Spleen (tissue), 7 donors: ENCODE data around the gene GLYR1.

ENCODE experiments used
- POLR2A ChIP-seq, 3 donors: fragments of 450-650 bp; IDR thresholded peaks; one replicate each; pipeline ENCODE4 v1.5.1; 2017; ENCODE audit warnings: antibody characterized with exemption in 3 of 3, mild to moderate bottlenecking in 1 of 3
- TF ChIP-seq, protein P1 (sequence below), 11 experiments: fragments of 200-600 bp in 7 of 11; fragments of 450-650 bp in 4 of 11; sonication (generic) in 4 of 11; IDR thresholded peaks in 8 of 11; conservative IDR thresholded peaks in 3 of 11; 1 replicate in 7 of 11; 2 replicates in 4 of 11; pipeline versions ENCODE4 v1.4.0 to v1.8.0; 2016 to 2021; ENCODE audit warnings: antibody characterized with exemption in 11 of 11, inconsistent platforms in 4 of 11, mild to moderate bottlenecking in 1 of 11
- donor health status: DM: no; HTN: no; CAD: no; lungs with moderate emphysema.
- donor health status: DM: no; HTN: no; CAD: no.
- donor health status: DM: no; HTN: no; CAD: no.

GRCh38 chr16:4888428-4889135 is 41.5 kb upstream of the GLYR1 start:
- TF ChIP-seq, protein P1, sequence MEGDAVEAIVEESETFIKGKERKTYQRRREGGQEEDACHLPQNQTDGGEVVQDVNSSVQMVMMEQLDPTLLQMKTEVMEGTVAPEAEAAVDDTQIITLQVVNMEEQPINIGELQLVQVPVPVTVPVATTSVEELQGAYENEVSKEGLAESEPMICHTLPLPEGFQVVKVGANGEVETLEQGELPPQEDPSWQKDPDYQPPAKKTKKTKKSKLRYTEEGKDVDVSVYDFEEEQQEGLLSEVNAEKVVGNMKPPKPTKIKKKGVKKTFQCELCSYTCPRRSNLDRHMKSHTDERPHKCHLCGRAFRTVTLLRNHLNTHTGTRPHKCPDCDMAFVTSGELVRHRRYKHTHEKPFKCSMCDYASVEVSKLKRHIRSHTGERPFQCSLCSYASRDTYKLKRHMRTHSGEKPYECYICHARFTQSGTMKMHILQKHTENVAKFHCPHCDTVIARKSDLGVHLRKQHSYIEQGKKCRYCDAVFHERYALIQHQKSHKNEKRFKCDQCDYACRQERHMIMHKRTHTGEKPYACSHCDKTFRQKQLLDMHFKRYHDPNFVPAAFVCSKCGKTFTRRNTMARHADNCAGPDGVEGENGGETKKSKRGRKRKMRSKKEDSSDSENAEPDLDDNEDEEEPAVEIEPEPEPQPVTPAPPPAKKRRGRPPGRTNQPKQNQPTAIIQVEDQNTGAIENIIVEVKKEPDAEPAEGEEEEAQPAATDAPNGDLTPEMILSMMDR (IDR thresholded peaks at IDR 0.05 in 8 of 11, conservative IDR thresholded peaks at IDR 0.05 in 3 of 11): no peak
- no peak for TF ChIP-seq POLR2A (IDR thresholded peaks at IDR 0.05)
